ENCODE data around the gene P4HA3.

DNA sequence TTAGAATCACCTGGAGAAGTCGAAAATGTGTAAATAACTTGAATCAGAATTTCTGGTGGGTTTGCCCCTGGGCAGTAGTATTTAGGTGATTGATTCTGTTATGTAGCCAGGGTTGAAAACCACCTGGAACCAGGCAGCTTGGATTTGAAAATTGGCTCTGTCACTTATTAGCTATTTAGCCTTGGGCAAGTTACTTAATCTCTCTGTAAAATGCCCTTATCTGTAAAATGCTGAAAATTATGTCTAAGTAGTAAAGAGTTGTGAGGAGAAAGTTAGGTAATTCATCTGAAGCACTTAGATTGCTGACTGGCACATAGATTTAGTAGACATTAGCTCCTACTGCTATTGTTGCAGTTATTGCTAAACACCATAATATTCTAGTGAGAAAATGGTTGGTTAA is 91.1 kb downstream of the P4HA3 start:
- TF ChIP-seq CTCF (conservative IDR thresholded peaks at IDR 0.05; ENCODE audit: low read depth, low read length) (no peak), EZH2 (IDR thresholded peaks at IDR 0.05; ENCODE audit: low read length, unreplicated experiment) (no peak), EZH2phosphoT487 (IDR thresholded peaks at IDR 0.05; ENCODE audit: borderline replicate concordance, low read length) (no peak)

All from PC-3 (cell line).